ENCODE measurements around the gene CDC14A. TPM values are rescaled to one million over a fixed set of nuclear protein-coding genes. Genes with fewer than 3 reads are reported as not detected.

The CDC14A gene
- total RNA-seq, 6 experiments from 2014 or later: 2.4 to 5.1 (median 3.0) TPM

- Mint-ChIP-seq H3K36me3 (ENCODE audit: low read depth) (no peaks in the 10 kb centered on the region), H3K9me3 (no peaks in the 10 kb centered on the region), H3K27ac (no peak overlapping the region), H3K4me1 (ENCODE audit: low read depth) (no peaks in the 10 kb centered on the region), H3K4me3 (no peak overlapping the region), H3K27me3 (ENCODE audit: insufficient read depth) (peaks cover 5% of the 10 kb centered on the region)
- no peak for TF ChIP-seq CTCF (IDR thresholded peaks at IDR 0.05)
- DNase-seq: no peak
Measured at GRCh38 chr1:100340494-100340893, 11.8 kb upstream of the CDC14A start.

- Mint-ChIP-seq H3K27me3 (ENCODE audit: insufficient read depth) (peaks cover 5% of the 10 kb centered on the region), H3K9me3 (no peaks in the 10 kb centered on the region), H3K27ac (no peak overlapping the region), H3K36me3 (ENCODE audit: low read depth) (no peaks in the 10 kb centered on the region), H3K4me3 (no peak overlapping the region), H3K4me1 (ENCODE audit: low read depth) (peaks cover 4% of the 10 kb centered on the region; the same call in 1 of the 2 replicates)
- no peak for DNase-seq
- TF ChIP-seq CTCF (IDR thresholded peaks at IDR 0.05): no peak
Measured at GRCh38 chr1:100342348-100342747, 10.0 kb upstream of the CDC14A start.

- H3K36me3 Mint-ChIP-seq (ENCODE audit: low read depth): no peaks in the 10 kb centered on the region
- H3K9me3 Mint-ChIP-seq: no peaks in the 10 kb centered on the region
- no peak for TF ChIP-seq CTCF (IDR thresholded peaks at IDR 0.05)
- no peak overlapping the region for H3K4me3 Mint-ChIP-seq
- no peak for DNase-seq
- no peak overlapping the region for H3K27ac Mint-ChIP-seq
- peaks cover 5% of the 10 kb centered on the region for H3K27me3 Mint-ChIP-seq (ENCODE audit: insufficient read depth)
- H3K4me1 Mint-ChIP-seq (ENCODE audit: low read depth): peaks cover 6% of the 10 kb centered on the region; the same call in 1 of the 2 replicates
Measured at GRCh38 chr1:100343897-100344296, 8.4 kb upstream of the CDC14A start.

GRCh38 chr1:100344774-100345173 lies 7.5 kb upstream of the CDC14A start:
- H3K4me3 Mint-ChIP-seq: no peak overlapping the region
- H3K36me3 Mint-ChIP-seq (ENCODE audit: low read depth): no peaks in the 10 kb centered on the region
- TF ChIP-seq CTCF (IDR thresholded peaks at IDR 0.05): no peak
- peaks cover 6% of the 10 kb centered on the region for H3K27me3 Mint-ChIP-seq (ENCODE audit: insufficient read depth)
- DNase-seq: no peak
- peaks cover 6% of the 10 kb centered on the region; the same call in 1 of the 2 replicates for H3K4me1 Mint-ChIP-seq (ENCODE audit: low read depth)
- H3K9me3 Mint-ChIP-seq: no peaks in the 10 kb centered on the region
- H3K27ac Mint-ChIP-seq: no peak overlapping the region

DNA sequence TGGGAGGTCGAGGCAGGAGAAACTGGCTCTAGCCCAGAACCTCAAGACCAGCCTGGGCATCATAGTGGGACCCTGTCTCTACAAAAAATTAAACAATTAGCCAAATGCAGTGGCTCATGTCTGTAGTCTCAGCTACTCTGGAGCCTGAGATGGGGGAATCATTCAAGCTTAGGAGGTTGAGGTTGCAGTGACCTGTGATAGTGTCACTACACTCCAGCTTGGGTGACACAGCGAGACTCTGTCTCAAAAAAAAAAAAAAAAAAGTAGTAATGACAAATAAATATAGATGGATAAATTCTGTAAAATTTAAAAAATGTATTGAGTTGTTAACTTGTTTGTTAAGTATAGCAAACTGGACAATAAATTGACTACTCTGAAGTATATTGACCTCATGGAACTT lies 5.9 kb upstream of the CDC14A start:
- no peak for DNase-seq
- no peaks in the 10 kb centered on the region for H3K36me3 Mint-ChIP-seq (ENCODE audit: low read depth)
- peaks cover 5% of the 10 kb centered on the region for H3K27me3 Mint-ChIP-seq (ENCODE audit: insufficient read depth)
- H3K27ac Mint-ChIP-seq: no peak overlapping the region
- no peak overlapping the region for H3K4me3 Mint-ChIP-seq
- H3K4me1 Mint-ChIP-seq (ENCODE audit: low read depth): peaks cover 12% of the 10 kb centered on the region
- TF ChIP-seq CTCF (IDR thresholded peaks at IDR 0.05): no peak
- H3K9me3 Mint-ChIP-seq: no peaks in the 10 kb centered on the region
